Activated CD4-positive, alpha-beta memory T cell treated with anti-CD3 and anti-CD28 coated beads for 36 hours (primary cell): Measurements from ENCODE around the gene BABAM2. TPM values are rescaled to one million over a fixed set of nuclear protein-coding genes. Genes with fewer than 3 reads are reported as not detected.
A peak's percentile ranks its signal among the peaks of the same experiment; 100 is the strongest.
"Not testable (repeated sequence)": the region's sequence is repeated elsewhere in the genome, so short reads cannot be mapped to it uniquely, and the experiment has no call there.

Experiments used
- CTCF ChIA-PET: fragments of 350-600 bp; sonication (Branson Sonifier 250); formaldehyde crosslinking; loops from one replicate; lab custom pipeline; 2021; ENCODE audit warnings: antibody characterized with exemption, inconsistent platforms; lab: Charles Lee
- POLR2A ChIA-PET: fragments of 350-600 bp; sonication (Branson Sonifier 250); formaldehyde crosslinking; loops from one replicate; lab custom pipeline; 2021; ENCODE audit warnings: antibody characterized with exemption; lab: Charles Lee
- DNase-seq: peaks from one replicate; pipeline ENCODE4 v3.0.0-alpha.2; 2020
- H3K27ac Mint-ChIP-seq: one replicate; pipeline ENCODE4 v1.8.0; 2021; ENCODE audit warnings: mixed read lengths
- H3K27me3 Mint-ChIP-seq: one replicate; pipeline ENCODE4 v1.8.0; 2021; ENCODE audit warnings: mixed read lengths
- H3K36me3 Mint-ChIP-seq: one replicate; pipeline ENCODE4 v1.8.0; 2021; ENCODE audit warnings: mixed read lengths
- H3K4me1 Mint-ChIP-seq: one replicate; pipeline ENCODE4 v1.8.0; 2021; ENCODE audit warnings: low read depth, mixed read lengths
- H3K4me3 Mint-ChIP-seq: one replicate; pipeline ENCODE4 v1.8.0; 2021; ENCODE audit warnings: mild to moderate bottlenecking, mixed read lengths
- H3K9me3 Mint-ChIP-seq: one replicate; pipeline ENCODE4 v1.8.0; 2021; ENCODE audit warnings: mixed read lengths
- intact Hi-C: fragments of 100-400 bp; cut with micrococcal nuclease; formaldehyde crosslinking; loops from one replicate; pipeline ENCODE4 v1.15.1; 2023
- total RNA-seq, 2 experiments: library from RNA; stranded (reverse); gene quantifications; one replicate each; pipeline ENCODE4 v1.2.3, GENCODE V29; 2021

Gene BABAM2
- total RNA-seq, 2 experiments from 2014 or later: 72.3 to 76.6 TPM

- H3K9me3 Mint-ChIP-seq, H3K36me3 Mint-ChIP-seq, H3K4me3 Mint-ChIP-seq, H3K4me1 Mint-ChIP-seq, H3K27me3 Mint-ChIP-seq, H3K27ac Mint-ChIP-seq, CTCF ChIA-PET, intact Hi-C loops, DNase-seq: not testable (repeated sequence)
- POLR2A ChIA-PET: interaction anchor here (0.6 kb wide), 1 partner anchor 562 kb away, joined by 6 read pairs; no protein-coding TSS in a partner anchor
Observed at GRCh38 chr2:27881815-27882583, 8.5 kb upstream of the BABAM2 start.

GRCh38 chr2:27882584-27882922 is 8.0 kb upstream of the BABAM2 start:
- CTCF ChIA-PET, H3K27me3 Mint-ChIP-seq, H3K27ac Mint-ChIP-seq, intact Hi-C loops, H3K36me3 Mint-ChIP-seq, H3K4me1 Mint-ChIP-seq, H3K9me3 Mint-ChIP-seq, DNase-seq, H3K4me3 Mint-ChIP-seq: not testable (repeated sequence)
- POLR2A ChIA-PET: interaction anchor here (0.6 kb wide), 1 partner anchor 562 kb away, joined by 6 read pairs; no protein-coding TSS in a partner anchor

- intact Hi-C loops: no loop called here
- H3K27me3 Mint-ChIP-seq: no peaks in the 10 kb centered on the region
- CTCF ChIA-PET: interaction anchor here (0.9 kb wide), 1 partner anchor 272 kb away, joined by 3 read pairs; no protein-coding TSS in a partner anchor
Observed at GRCh38 chr2:27884601-27885000, 5.9 kb upstream of the BABAM2 start.

GRCh38 chr2:27885234-27885633 is 5.3 kb upstream of the BABAM2 start:
- Mint-ChIP-seq H3K4me3 (no peak overlapping the region), H3K27ac (no peak overlapping the region), H3K36me3 (peaks cover 11% of the 10 kb centered on the region), H3K4me1 (peaks cover 20% of the 10 kb centered on the region), H3K27me3 (no peaks in the 10 kb centered on the region), H3K9me3 (peaks cover 3% of the 10 kb centered on the region)
- ChIA-PET CTCF (no interaction called here), POLR2A (no interaction called here)
- no peak for DNase-seq
- intact Hi-C loops: no loop called here

More at GRCh38 chr2:27884601-27885000, 5.9 kb upstream of the BABAM2 start:
- H3K9me3 Mint-ChIP-seq: peaks cover 3% of the 10 kb centered on the region
- POLR2A ChIA-PET: no interaction called here
- H3K4me1 Mint-ChIP-seq: peaks cover 19% of the 10 kb centered on the region
- H3K36me3 Mint-ChIP-seq: peaks cover 7% of the 10 kb centered on the region
- H3K4me3 Mint-ChIP-seq: no peak overlapping the region
- H3K27ac Mint-ChIP-seq: no peak overlapping the region
- no peak for DNase-seq

GRCh38 chr2:27885661-27886060 is 4.9 kb upstream of the BABAM2 start:
- intact Hi-C loops: no loop called here
- no peak overlapping the region for H3K4me3 Mint-ChIP-seq
- no peaks in the 10 kb centered on the region for H3K27me3 Mint-ChIP-seq
- no peak overlapping the region for H3K27ac Mint-ChIP-seq
- CTCF ChIA-PET: no interaction called here
- H3K36me3 Mint-ChIP-seq: peaks cover 10% of the 10 kb centered on the region
- H3K4me1 Mint-ChIP-seq: peaks cover 20% of the 10 kb centered on the region
- POLR2A ChIA-PET: no interaction called here
- DNase-seq: no peak
- no peaks in the 10 kb centered on the region for H3K9me3 Mint-ChIP-seq

- Mint-ChIP-seq H3K27me3 (peaks cover 3% of the 10 kb centered on the region), H3K4me3 (no peak overlapping the region), H3K36me3 (peaks cover 16% of the 10 kb centered on the region), H3K4me1 (peaks cover 26% of the 10 kb centered on the region), H3K9me3 (peaks cover 2% of the 10 kb centered on the region), H3K27ac (no peak overlapping the region)
- ChIA-PET POLR2A (no interaction called here), CTCF (interaction anchor here (0.6 kb wide), 1 partner anchor 74 kb away, joined by 3 read pairs; no protein-coding TSS in a partner anchor)
- no peak for DNase-seq
- intact Hi-C loops: no loop called here
Observed at GRCh38 chr2:27886322-27886721, 4.2 kb upstream of the BABAM2 start.

GRCh38 chr2:27887111-27887510 is 3.4 kb upstream of the BABAM2 start:
- DNase-seq: no peak
- H3K27me3 Mint-ChIP-seq: peaks cover 3% of the 10 kb centered on the region
- ChIA-PET POLR2A (no interaction called here), CTCF (no interaction called here)
- peaks cover 2% of the 10 kb centered on the region for H3K9me3 Mint-ChIP-seq
- no peak overlapping the region for H3K4me3 Mint-ChIP-seq
- peaks cover 19% of the 10 kb centered on the region for H3K36me3 Mint-ChIP-seq
- intact Hi-C loops: no loop called here
- H3K27ac Mint-ChIP-seq: no peak overlapping the region
- peaks cover 34% of the 10 kb centered on the region for H3K4me1 Mint-ChIP-seq

- no peak overlapping the region for H3K4me3 Mint-ChIP-seq
Observed at GRCh38 chr2:27887830-27888229, 2.7 kb upstream of the BABAM2 start.

GRCh38 chr2:27888790-27889189 is 1.7 kb upstream of the BABAM2 start:
- peaks cover 49% of the 10 kb centered on the region for H3K4me1 Mint-ChIP-seq
- POLR2A ChIA-PET: interaction anchor here (2.3 to 5.2 kb wide), 3 partner anchors 13 to 502 kb away, joined by 8 to 20 read pairs (median 13); no protein-coding TSS in a partner anchor
- H3K27ac Mint-ChIP-seq: peak overlapping the region; percentile 0
- H3K36me3 Mint-ChIP-seq: peaks cover 17% of the 10 kb centered on the region
- H3K27me3 Mint-ChIP-seq: peaks cover 3% of the 10 kb centered on the region
- intact Hi-C loops: no loop called here
- no peak for DNase-seq
- CTCF ChIA-PET: interaction anchor here (0.9 to 1.2 kb wide), 3 partner anchors 13 to 185 kb away, joined by 3 read pairs; no protein-coding TSS in a partner anchor
- H3K9me3 Mint-ChIP-seq: peaks cover 2% of the 10 kb centered on the region
- peak overlapping the region; percentile 98 for H3K4me3 Mint-ChIP-seq

More at GRCh38 chr2:27887830-27888229, 2.7 kb upstream of the BABAM2 start:
- DNase-seq: no peak
- POLR2A ChIA-PET: no interaction called here
- CTCF ChIA-PET: interaction anchor here (1.2 kb wide), 1 partner anchor 115 kb away, joined by 3 read pairs; no protein-coding TSS in a partner anchor
- Mint-ChIP-seq H3K27ac (no peak overlapping the region), H3K4me1 (peaks cover 40% of the 10 kb centered on the region), H3K27me3 (peaks cover 3% of the 10 kb centered on the region), H3K9me3 (peaks cover 2% of the 10 kb centered on the region), H3K36me3 (peaks cover 17% of the 10 kb centered on the region)
- intact Hi-C loops: no loop called here

GRCh38 chr2:27889774-27890145 is 769 bp upstream of the BABAM2 start:
- intact Hi-C loops: loop anchor here (1.0 to 5.0 kb wide), 9 partner anchors 29 to 559 kb away; partner anchors contain the start of gene FOSL2
- Mint-ChIP-seq H3K4me3 (peak overlapping the region; percentile 98), H3K36me3 (peaks cover 24% of the 10 kb centered on the region), H3K27me3 (peaks cover 3% of the 10 kb centered on the region), H3K4me1 (peaks cover 58% of the 10 kb centered on the region), H3K9me3 (peaks cover 2% of the 10 kb centered on the region), H3K27ac (peak overlapping the region; percentile 100)
- POLR2A ChIA-PET: interaction anchor here (0.6 to 5.2 kb wide), 10 partner anchors 12 to 1227 kb away, joined by 3 to 20 read pairs (median 6); partner anchors contain the start of gene FOSL2
- no peak for DNase-seq
- CTCF ChIA-PET: no interaction called here

- Mint-ChIP-seq H3K36me3 (peaks cover 36% of the 10 kb centered on the region), H3K4me1 (peaks cover 69% of the 10 kb centered on the region), H3K9me3 (peaks cover 2% of the 10 kb centered on the region), H3K27me3 (peaks cover 3% of the 10 kb centered on the region), H3K4me3 (peak overlapping the region; percentile 98), H3K27ac (peak overlapping the region; percentile 100)
- DNase-seq: peak; percentile 94
- ChIA-PET CTCF (interaction anchor here (1.0 kb wide), 1 partner anchor 208 kb away, joined by 3 read pairs; no protein-coding TSS in a partner anchor), POLR2A (interaction anchor here (0.6 to 5.2 kb wide), 11 partner anchors 11 to 558 kb away, joined by 3 to 20 read pairs (median 5); no protein-coding TSS in a partner anchor)
- intact Hi-C loops: loop anchor here (1.0 to 5.0 kb wide), 11 partner anchors 11 to 558 kb away; partner anchors contain the start of genes FOSL2 and MRPL33
Observed at GRCh38 chr2:27890924-27891672, 569 bp downstream of the BABAM2 start.
